GM12878 (cell line): ENCODE measurements around the gene C2orf92. TPM values are rescaled to one million over a fixed set of nuclear protein-coding genes. Genes with fewer than 3 reads are reported as not detected.

ENCODE experiments used
- ATAC-seq: fragments of 200-7000 bp; cut with Tn5 transposase; 3 replicates; pipeline ENCODE4 v1.9.1; 2020; ENCODE audit warnings: mild to moderate bottlenecking, moderate library complexity
- BruUV-seq: library from RNA; stranded (reverse); fragments of 400-500 nt; replicated peaks from 2 replicates; lab custom pipeline; 2021; lab: Mats Ljungman, UMichigan
- CTCF ChIA-PET: fragments of 300-600 bp; sonication (Branson Sonifier 250); formaldehyde crosslinking; extraction: SDS; loops from one replicate; lab custom pipeline; 2021; ENCODE audit warnings: inconsistent platforms; lab: Yijun Ruan, JAX
- POLR2A ChIA-PET: fragments of 350-600 bp; formaldehyde crosslinking; extraction: SDS; loops from one replicate; lab custom pipeline; 2021; ENCODE audit warnings: inconsistent platforms; lab: Charles Lee
- RAD21 ChIA-PET: fragments of 300-600 bp; sonication (Branson Sonifier 250); formaldehyde crosslinking; loops from one replicate; lab custom pipeline; 2023; ENCODE audit warnings: antibody characterized with exemption; ENCODE audit not compliant: unreplicated experiment; lab: Charles Lee
- SMC1A ChIA-PET: fragments of 300-600 bp; sonication (Branson Sonifier 250); formaldehyde crosslinking; loops from one replicate; lab custom pipeline; 2023; ENCODE audit not compliant: unreplicated experiment, uncharacterized antibody; lab: Charles Lee
- DNase-seq: peaks from one replicate; pipeline ENCODE4 v3.0.0-alpha.2; 2011; ENCODE audit warnings: low read depth, low spot score
- FAIRE-seq: peaks from 3 replicates; lab custom pipeline; 2011; peaks lifted over from hg19 to GRCh38; lab: Jason Lieb, UNC
- H2AFZ ChIP-seq: 2 replicates; pipeline ENCODE4 v1.6.0; 2011; ENCODE audit warnings: low read depth, low read length, control low read depth; ENCODE audit not compliant: control insufficient read depth
- H3K27ac ChIP-seq: 2 replicates; pipeline ENCODE4 v1.5.1; 2011; ENCODE audit warnings: control low read depth; ENCODE audit not compliant: control insufficient read depth, insufficient read depth
- H3K27me3 ChIP-seq, 2 experiments: replicated peaks in 1 of 2; 2 replicates each; pipeline versions ENCODE4 v1.6.0 to v1.6.1; 2011; ENCODE audit warnings: low read length in 1 of 2; ENCODE audit not compliant: control insufficient read depth in 2 of 2, insufficient read depth in 2 of 2
- H3K36me3 ChIP-seq, 2 experiments: 2 replicates each; pipeline ENCODE4 v1.5.1; 2011; ENCODE audit warnings: low read length in 1 of 2; ENCODE audit not compliant: control insufficient read depth in 2 of 2, insufficient read depth in 2 of 2
- H3K4me1 ChIP-seq: 2 replicates; pipeline ENCODE4 v1.6.1; 2011; ENCODE audit warnings: mild to moderate bottlenecking, low read length, moderate library complexity, mixed read lengths; ENCODE audit not compliant: control insufficient read depth, insufficient read depth
- H3K4me2 ChIP-seq: 2 replicates; pipeline ENCODE4 v1.6.0; 2011; ENCODE audit warnings: control low read depth; ENCODE audit not compliant: control insufficient read depth, insufficient read depth
- H3K4me3 ChIP-seq: fragments of 200-600 bp; sonication (generic); 2 replicates; pipeline ENCODE4 v1.5.1; 2016
- H3K79me2 ChIP-seq: 2 replicates; pipeline ENCODE4 v1.6.0; 2011; ENCODE audit warnings: low read length; ENCODE audit not compliant: control insufficient read depth, insufficient read depth
- H3K9ac ChIP-seq: 2 replicates; pipeline ENCODE4 v1.8.0; 2011; ENCODE audit warnings: low read length, control low read depth, mixed read lengths; ENCODE audit not compliant: control insufficient read depth, insufficient read depth
- H3K9me3 ChIP-seq: replicated peaks from 3 replicates; pipeline ENCODE4 v1.5.1; 2011; ENCODE audit warnings: mild to moderate bottlenecking, low read length; ENCODE audit not compliant: control insufficient read depth, insufficient read depth
- H4K20me1 ChIP-seq: 2 replicates; pipeline ENCODE4 v1.6.0; 2011; ENCODE audit not compliant: control insufficient read depth, insufficient read depth
- CEBPB ChIP-seq, 2 experiments: fragments of 150-350 bp in 1 of 2; IDR thresholded peaks; 2 replicates each; pipeline ENCODE4 v1.6.1; 2012 to 2014; ENCODE audit warnings: low read depth in 2 of 2, low read length in 2 of 2, borderline replicate concordance in 1 of 2, inconsistent platforms in 1 of 2
- CTCF ChIP-seq, 3 experiments: IDR thresholded peaks in 2 of 3; conservative IDR thresholded peaks in 1 of 3; 2 replicates each; pipeline ENCODE4 v1.5.1; 2011; ENCODE audit warnings: low read depth in 3 of 3, low read length in 3 of 3, mild to moderate bottlenecking in 3 of 3, control low read depth in 2 of 3, moderate library complexity in 2 of 3, inconsistent platforms in 1 of 3, mixed read lengths in 1 of 3; ENCODE audit not compliant: control insufficient read depth in 2 of 3, insufficient read depth in 1 of 3; ENCODE audit errors: extremely low read depth in 1 of 3
- E2F8 ChIP-seq: fragments of 450-650 bp; IDR thresholded peaks from 2 replicates; pipeline ENCODE4 v1.6.1; 2018; ENCODE audit warnings: mild to moderate bottlenecking, low read depth, moderate library complexity; ENCODE audit not compliant: partially characterized antibody
- EP300 ChIP-seq, 2 experiments: fragments of 150-350 bp in 1 of 2; IDR thresholded peaks; 2 replicates each; pipeline ENCODE4 v1.6.1; 2011 to 2012; ENCODE audit warnings: low read depth in 2 of 2, low read length in 2 of 2, borderline replicate concordance in 1 of 2, improper control_type of control experiment in 1 of 2, inconsistent platforms in 1 of 2; ENCODE audit not compliant: control insufficient read depth in 1 of 2
- GABPA ChIP-seq: IDR thresholded peaks from 2 replicates; pipeline ENCODE4 v1.6.1; 2014; ENCODE audit warnings: antibody characterized with exemption, low read depth, mild to moderate bottlenecking, inconsistent platforms
- NFYA ChIP-seq: IDR thresholded peaks from 2 replicates; pipeline ENCODE4 v1.6.1; 2011; ENCODE audit warnings: low read depth, mild to moderate bottlenecking, low read length, improper control_type of control experiment, borderline replicate concordance
- NR2C2 ChIP-seq: IDR thresholded peaks from 2 replicates; pipeline ENCODE4 v1.6.1; 2011; ENCODE audit warnings: borderline replicate concordance, low read depth; ENCODE audit not compliant: control insufficient read depth, insufficient read length
- PKNOX1 ChIP-seq: fragments of 450-650 bp; IDR thresholded peaks from 2 replicates; pipeline ENCODE4 v1.6.1; 2016; ENCODE audit warnings: mild to moderate bottlenecking
- POLR2AphosphoS5 ChIP-seq: IDR thresholded peaks from 2 replicates; pipeline ENCODE4 v1.6.1; 2011; ENCODE audit warnings: mild to moderate bottlenecking, low read length, inconsistent platforms
- SUZ12 ChIP-seq: fragments of 200-600 bp; sonication (generic); IDR thresholded peaks from one replicate; pipeline ENCODE4 v1.6.1; 2018; ENCODE audit warnings: antibody characterized with exemption, mild to moderate bottlenecking; ENCODE audit not compliant: unreplicated experiment
- WGBS: methylation state at CpG from one replicate; pipeline ENCODE4 v1.1.6; 2016; ENCODE audit warnings: low lambda C conversion rate; ENCODE audit not compliant: insufficient replicate concordance, insufficient coverage; ENCODE audit errors: missing lambda C conversion rate; 5-methylcytosine and 5-hydroxymethylcytosine counted together
- in situ Hi-C: fragments of 300-500 bp; cut with MboI; formaldehyde crosslinking; loops from 9 replicates; pipeline ENCODE4 v1.14.3; 2018; ENCODE audit warnings: mixed read lengths
- intact Hi-C: fragments of 100-400 bp; cut with micrococcal nuclease; formaldehyde crosslinking; loops from one replicate; pipeline ENCODE4 v1.14.2; 2022; ENCODE audit not compliant: unreplicated experiment
- polyA plus RNA-seq, 11 experiments: library from polyadenylated mRNA; depleted of rRNA in 4 of 11; unstranded in 6 of 11; stranded (reverse) in 5 of 11; fragments of >200 nt; fragmentation: Nextera tagmentation in 4 of 11; fragmentation: Illumina TruSeq in 1 of 11; extraction: Ambion mirVana in 4 of 11; extraction: Trizol in 1 of 11; gene quantifications; 1 replicate in 1 of 11; 2 replicates in 10 of 11; pipeline versions ENCODE4 v1.2.1 to v1.2.3, GENCODE V29; 2011 to 2016; ENCODE audit warnings: inconsistent platforms in 2 of 11, missing spikeins in 2 of 11, low read depth in 1 of 11
- total RNA-seq, 4 experiments: library from RNA; depleted of rRNA in 3 of 4; stranded (reverse); fragments of >200 nt in 3 of 4; fragmentation: Illumina TruSeq in 1 of 4; extraction: Trizol in 1 of 4; gene quantifications; 2 replicates each; pipeline versions ENCODE4 v1.2.1 to v1.2.3, GENCODE V29; 2013 to 2021
- TF ChIP-seq, protein P1 (sequence below): IDR thresholded peaks from 2 replicates; pipeline ENCODE4 v1.6.1; 2012; ENCODE audit warnings: low read depth, low read length, improper control_type of control experiment

Gene C2orf92
- total and polyA plus RNA-seq, 10 of the 15 experiments (the other 5 are each of a cell fraction or from before 2014, with no cell fraction given) = 0.40 to 10.1 (median 3.7) TPM

DNA sequence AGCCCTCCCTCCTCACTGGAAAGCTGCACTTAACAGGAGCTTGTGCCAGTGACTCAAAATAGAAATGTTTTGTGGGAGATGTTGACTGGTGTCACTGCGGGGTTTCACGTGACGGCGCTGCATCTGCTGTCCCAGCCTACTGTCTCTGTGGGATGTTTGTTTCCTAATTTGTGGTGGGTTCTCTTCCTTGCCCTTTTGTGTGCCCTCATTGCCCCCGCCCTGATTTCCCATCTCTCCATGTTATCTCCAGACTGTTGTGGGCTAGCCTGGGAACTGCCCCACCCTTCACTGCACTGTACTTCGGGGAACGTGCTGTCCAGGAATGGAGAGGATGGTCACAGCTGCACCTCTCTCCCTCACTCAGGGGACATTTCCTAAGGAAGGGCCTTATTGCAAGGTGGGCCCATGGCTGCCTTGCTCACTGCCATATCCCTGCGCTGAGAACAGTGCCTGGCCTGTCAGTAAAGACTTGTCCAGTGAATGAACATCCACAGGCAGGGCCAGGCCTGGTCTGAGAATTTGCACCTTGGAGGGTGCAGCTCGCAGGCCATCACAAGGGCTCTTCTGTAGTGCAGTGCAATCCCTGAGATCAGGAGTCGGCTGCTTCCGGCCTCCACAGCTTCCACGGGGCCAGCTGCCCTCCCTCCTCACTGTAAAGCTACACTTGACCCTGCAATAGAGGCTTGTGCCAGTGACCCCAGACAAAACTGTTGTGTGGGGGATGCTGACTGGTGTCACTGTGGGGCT is 61.9 kb downstream of the C2orf92 start (continued):
- TF ChIP-seq E2F8 (no peak), SUZ12 (no peak)

DNA sequence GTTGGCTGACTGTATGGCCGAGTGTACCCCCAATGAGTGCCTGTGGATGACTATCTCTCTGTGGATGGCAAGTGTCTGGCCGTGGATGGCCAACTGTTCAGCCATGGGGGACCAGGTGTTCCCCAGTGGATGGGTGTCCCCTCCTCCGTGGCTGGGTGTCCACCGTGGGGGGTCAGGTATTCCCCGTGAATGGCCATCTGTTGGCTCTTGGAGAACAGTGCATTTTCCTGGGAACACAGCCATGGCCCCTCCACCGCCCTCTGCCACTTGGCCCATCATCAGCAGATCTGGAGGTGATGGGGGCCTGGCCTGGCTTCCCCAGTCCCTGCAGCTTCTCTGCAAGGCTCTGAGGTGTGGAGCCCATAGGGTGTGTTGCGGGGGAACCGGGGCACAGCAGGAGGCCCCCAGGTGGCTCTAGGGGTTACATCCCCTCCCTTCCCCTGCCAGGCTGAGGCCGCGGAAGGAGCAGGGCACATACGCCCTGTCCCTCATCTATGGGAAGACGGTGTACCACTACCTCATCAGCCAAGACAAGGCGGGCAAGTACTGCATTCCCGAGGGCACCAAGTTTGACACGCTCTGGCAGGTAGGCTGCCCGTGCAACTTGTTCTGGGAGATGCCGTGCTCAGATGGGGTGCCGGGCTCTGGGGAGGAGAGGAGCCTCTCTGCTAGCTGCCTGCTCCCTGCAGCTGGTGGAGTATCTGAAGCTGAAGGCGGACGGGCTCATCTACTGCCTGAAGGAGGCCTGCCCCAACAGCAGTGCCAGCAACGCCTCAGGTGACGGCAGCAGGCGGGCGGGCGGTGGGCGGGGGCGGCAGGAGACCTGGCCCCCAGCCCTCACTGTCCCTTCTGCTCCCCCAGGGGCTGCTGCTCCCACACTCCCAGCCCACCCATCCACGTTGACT is 63.2 kb downstream of the C2orf92 start:
- Histone ChIP-seq H3K79me2 (no peaks in the 10 kb centered on the region), H3K4me2 (no peak overlapping the region), H4K20me1 (no peaks in the 10 kb centered on the region), H3K4me3 (no peak overlapping the region), H3K9me3 (peaks cover 2% of the 10 kb centered on the region; the same call in 1 of the 3 replicates), H3K36me3 (no peaks in the 10 kb centered on the region), H2AFZ (no peak overlapping the region), H3K27me3 (no peaks in the 10 kb centered on the region), H3K9ac (no peak overlapping the region), H3K4me1 (no peaks in the 10 kb centered on the region), H3K27ac (no peak overlapping the region)
- intact Hi-C loops (no loop called here), in situ Hi-C loops (loop anchor here (10.0 kb wide), 2 partner anchors 652 to 1668 kb away; no protein-coding TSS in a partner anchor)
- CTCF ChIA-PET = no interaction called here
- DNase-seq (no peak), FAIRE-seq (no peak), ATAC-seq (no peak)
- SMC1A ChIA-PET = no interaction called here
- POLR2A ChIA-PET = no interaction called here
- RAD21 ChIA-PET = interaction anchor here (1.0 kb wide), 1 partner anchor 653 kb away, joined by 3 read pairs; no protein-coding TSS in a partner anchor
- WGBS = 46% methylated on average over 21 of the region's 28 CpGs
- no TSS peak for BruUV-seq
- TF ChIP-seq PKNOX1 = no peak
- TF ChIP-seq, protein P1, sequence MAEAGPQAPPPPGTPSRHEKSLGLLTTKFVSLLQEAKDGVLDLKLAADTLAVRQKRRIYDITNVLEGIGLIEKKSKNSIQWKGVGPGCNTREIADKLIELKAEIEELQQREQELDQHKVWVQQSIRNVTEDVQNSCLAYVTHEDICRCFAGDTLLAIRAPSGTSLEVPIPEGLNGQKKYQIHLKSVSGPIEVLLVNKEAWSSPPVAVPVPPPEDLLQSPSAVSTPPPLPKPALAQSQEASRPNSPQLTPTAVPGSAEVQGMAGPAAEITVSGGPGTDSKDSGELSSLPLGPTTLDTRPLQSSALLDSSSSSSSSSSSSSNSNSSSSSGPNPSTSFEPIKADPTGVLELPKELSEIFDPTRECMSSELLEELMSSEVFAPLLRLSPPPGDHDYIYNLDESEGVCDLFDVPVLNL = no peak
- TF ChIP-seq POLR2AphosphoS5 = no peak
- no peak for TF ChIP-seq NR2C2
- no peak for TF ChIP-seq CEBPB (IDR thresholded peaks at IDR 0.05; ENCODE audit: borderline replicate concordance in 1 of 2, low read depth in 2 of 2, low read length in 2 of 2)
- no peak for TF ChIP-seq NFYA
- TF ChIP-seq GABPA = no peak
- no peak for TF ChIP-seq EP300 (IDR thresholded peaks at IDR 0.05; ENCODE audit: borderline replicate concordance in 1 of 2, control insufficient read depth in 1 of 2, low read depth in 2 of 2, low read length in 2 of 2)
- TF ChIP-seq CTCF (IDR thresholded peaks at IDR 0.05 in 2 of 3, conservative IDR thresholded peaks at IDR 0.05 in 1 of 3; ENCODE audit: control insufficient read depth in 2 of 3, extremely low read depth in 1 of 3, insufficient read depth in 1 of 3, low read depth in 3 of 3, low read length in 3 of 3) = no peak
